ENCODE measurements around the gene ATP5ME.

ATP5ME gene

GRCh38 chr4:674172-675035 lies at the start of gene ATP5ME, which contains the start of gene MYL5:
TSS of gene ATP5ME (minus strand) at chr4:674276. CDS start at chr4:674247, 29 bp downstream.
TSS of gene MYL5 (plus strand) at chr4:674542. CDS start at chr4:678027, 3,485 bp downstream.
- in situ Hi-C loops (cut with MboI; ENCODE audit: low pct_unique_long_range_greater_than_20kb, low sequenced_read_pairs, unreplicated experiment), result no loop called here
- DNase-seq (ENCODE audit: low spot score), result peak; percentile 100
- TF ChIP-seq CTCF (IDR thresholded peaks at IDR 0.05; ENCODE audit: extremely low read depth, insufficient read depth, missing control alignments), result peak; percentile 98

GRCh38 chr4:722851-723360 lies 48.8 kb upstream of the ATP5ME start:
- DNase-seq (ENCODE audit: low spot score), result no peak
- no peak for TF ChIP-seq CTCF (IDR thresholded peaks at IDR 0.05; ENCODE audit: extremely low read depth, insufficient read depth, missing control alignments)
- in situ Hi-C loops (cut with MboI; ENCODE audit: low pct_unique_long_range_greater_than_20kb, low sequenced_read_pairs, unreplicated experiment), result no loop called here

- DNase-seq (ENCODE audit: low spot score), result no peak
- TF ChIP-seq CTCF (IDR thresholded peaks at IDR 0.05; ENCODE audit: extremely low read depth, insufficient read depth, missing control alignments), result no peak
- in situ Hi-C loops (cut with MboI; ENCODE audit: low pct_unique_long_range_greater_than_20kb, low sequenced_read_pairs, unreplicated experiment), result no loop called here
Observed at GRCh38 chr4:722169-722725, 48.2 kb upstream of the ATP5ME start.

- in situ Hi-C loops (cut with MboI; ENCODE audit: low pct_unique_long_range_greater_than_20kb, low sequenced_read_pairs, unreplicated experiment), result no loop called here
- TF ChIP-seq CTCF (IDR thresholded peaks at IDR 0.05; ENCODE audit: extremely low read depth, insufficient read depth, missing control alignments), result no peak
- DNase-seq (ENCODE audit: low spot score), result no peak
Observed at GRCh38 chr4:721261-722168, 47.4 kb upstream of the ATP5ME start.

GRCh38 chr4:720111-720860 lies 46.2 kb upstream of the ATP5ME start:
- no peak for DNase-seq (ENCODE audit: low spot score)
- TF ChIP-seq CTCF (IDR thresholded peaks at IDR 0.05; ENCODE audit: extremely low read depth, insufficient read depth, missing control alignments), result no peak
- in situ Hi-C loops (cut with MboI; ENCODE audit: low pct_unique_long_range_greater_than_20kb, low sequenced_read_pairs, unreplicated experiment), result no loop called here

All from GM13977 (cell line).